GM18873 (cell line): Measurements from ENCODE around the gene KIAA1671.
"Not testable (repeated sequence)": the region's sequence is repeated elsewhere in the genome, so short reads cannot be mapped to it uniquely, and the experiment has no call there.

Experiments
- ATAC-seq: cut with Tn5 transposase; IDR thresholded peaks from one replicate; pipeline ENCODE4 v1.9.1; 2021; ENCODE audit warnings: mild to moderate bottlenecking, moderate library complexity, moderate number of reproducible peaks; ENCODE audit not compliant: unreplicated experiment, low FRiP score

Gene KIAA1671

GRCh38 chr22:25161916-25162530, 209.5 kb downstream of the KIAA1671 start:
- ATAC-seq = no peak

- no peak for ATAC-seq
These were observed 210.0 kb downstream of the KIAA1671 start for GRCh38 chr22:25162561-25162960.

- no peak for ATAC-seq
These were observed 213.3 kb downstream of the KIAA1671 start for GRCh38 chr22:25165785-25166184.

- no peak for ATAC-seq
These were observed 213.9 kb downstream of the KIAA1671 start for GRCh38 chr22:25166266-25167040.

- ATAC-seq = no peak
These were observed 214.6 kb downstream of the KIAA1671 start for GRCh38 chr22:25167082-25167481.

GRCh38 chr22:25167834-25168601, 215.5 kb downstream of the KIAA1671 start:
- ATAC-seq = no peak

- ATAC-seq = no peak
These were observed 216.9 kb downstream of the KIAA1671 start for GRCh38 chr22:25169278-25170031.

- no peak for ATAC-seq
These were observed 218.0 kb downstream of the KIAA1671 start for GRCh38 chr22:25170426-25170980.

- ATAC-seq = no peak
These were observed 219.6 kb downstream of the KIAA1671 start for GRCh38 chr22:25172153-25172552.

- ATAC-seq = no peak
These were observed 221.8 kb downstream of the KIAA1671 start for GRCh38 chr22:25174156-25174887.

GRCh38 chr22:25174888-25175411, 222.4 kb downstream of the KIAA1671 start:
- no peak for ATAC-seq

GRCh38 chr22:25176175-25176574, 223.7 kb downstream of the KIAA1671 start:
- ATAC-seq = no peak

- no peak for ATAC-seq
These were observed 224.3 kb downstream of the KIAA1671 start for GRCh38 chr22:25176799-25177198.

GRCh38 chr22:25177226-25177625, 224.7 kb downstream of the KIAA1671 start:
- ATAC-seq = no peak

GRCh38 chr22:25177895-25178294, 225.4 kb downstream of the KIAA1671 start:
- no peak for ATAC-seq

- not testable (repeated sequence) for ATAC-seq
These were observed 225.8 kb downstream of the KIAA1671 start for GRCh38 chr22:25178348-25178747.

- ATAC-seq = not testable (repeated sequence)
These were observed 226.5 kb downstream of the KIAA1671 start for GRCh38 chr22:25178869-25179631.
